Liver (tissue), 9 donors: ENCODE measurements around the gene BTBD17. TPM values are rescaled to one million over a fixed set of nuclear protein-coding genes. Genes with fewer than 3 reads are reported as not detected.

Source experiments
- DNase-seq: peaks from one replicate; pipeline ENCODE4 v3.0.0-alpha.2; 2017; ENCODE audit warnings: low spot score
- H3K27ac ChIP-seq, 2 donors: one replicate each; pipeline ENCODE4 v1.7.0; 2013; ENCODE audit warnings: inconsistent platforms in 2 of 2, low read length in 2 of 2, control low read depth in 1 of 2, low read depth in 1 of 2, mild to moderate bottlenecking in 1 of 2
- H3K27me3 ChIP-seq, 4 donors: one replicate each; pipeline versions ENCODE4 v1.6.1 to v1.7.0; 2013; ENCODE audit warnings: low read length in 3 of 4, inconsistent platforms in 1 of 4, mild to moderate bottlenecking in 1 of 4, moderate library complexity in 1 of 4; ENCODE audit not compliant: control insufficient read depth in 4 of 4, insufficient read depth in 4 of 4
- H3K36me3 ChIP-seq, 4 donors: one replicate each; pipeline versions ENCODE4 v1.6.1 to v1.7.0; 2013; ENCODE audit warnings: low read length in 3 of 4, mild to moderate bottlenecking in 3 of 4, low read depth in 1 of 4, moderate library complexity in 1 of 4; ENCODE audit not compliant: control insufficient read depth in 4 of 4, insufficient read depth in 3 of 4
- H3K4me1 ChIP-seq, 4 donors: one replicate each; pipeline versions ENCODE4 v1.6.1 to v1.7.0; 2013; ENCODE audit warnings: low read length in 3 of 4, mild to moderate bottlenecking in 3 of 4, moderate library complexity in 1 of 4; ENCODE audit not compliant: control insufficient read depth in 4 of 4, insufficient read depth in 4 of 4
- H3K4me3 ChIP-seq, 3 donors: one replicate each; pipeline versions ENCODE4 v1.6.1 to v1.7.0; 2013; ENCODE audit warnings: low read length in 3 of 3, control low read depth in 1 of 3, low read depth in 1 of 3, mild to moderate bottlenecking in 1 of 3
- H3K9ac ChIP-seq, 2 donors: one replicate each; pipeline ENCODE4 v1.7.0; 2013; ENCODE audit warnings: low read length in 2 of 2, mild to moderate bottlenecking in 2 of 2, moderate library complexity in 2 of 2, control low read depth in 1 of 2, low read depth in 1 of 2
- H3K9me3 ChIP-seq, 4 donors: one replicate each; pipeline versions ENCODE4 v1.6.1 to v1.7.0; 2013; ENCODE audit warnings: low read length in 3 of 4; ENCODE audit not compliant: control insufficient read depth in 4 of 4
- ATF3 ChIP-seq: IDR thresholded peaks from 2 replicates; pipeline ENCODE4 v1.6.1; 2016; ENCODE audit warnings: antibody characterized with exemption
- EGR1 ChIP-seq, 2 donors: IDR thresholded peaks; 2 replicates each; pipeline ENCODE4 v1.6.1; 2016 to 2018; ENCODE audit warnings: antibody characterized with exemption in 2 of 2, low read depth in 2 of 2
- FOXA1 ChIP-seq: IDR thresholded peaks from 2 replicates; pipeline ENCODE4 v1.6.1; 2016; ENCODE audit warnings: antibody characterized with exemption
- GABPA ChIP-seq, 2 donors: IDR thresholded peaks in 1 of 2; conservative IDR thresholded peaks in 1 of 2; 2 replicates each; pipeline ENCODE4 v1.6.1; 2016; ENCODE audit warnings: antibody characterized with exemption in 2 of 2, mild to moderate bottlenecking in 1 of 2, moderate library complexity in 1 of 2
- HNF4A ChIP-seq, 2 donors: conservative IDR thresholded peaks; 2 replicates each; pipeline ENCODE4 v1.6.1; 2016; ENCODE audit warnings: antibody characterized with exemption in 2 of 2, mild to moderate bottlenecking in 2 of 2
- JUND ChIP-seq, 2 donors: IDR thresholded peaks; 2 replicates each; pipeline ENCODE4 v1.6.1; 2016; ENCODE audit warnings: antibody characterized with exemption in 2 of 2
- MAX ChIP-seq: IDR thresholded peaks from 2 replicates; pipeline ENCODE4 v1.6.1; 2016; ENCODE audit warnings: antibody characterized with exemption
- RAD21 ChIP-seq, 2 donors: IDR thresholded peaks; 2 replicates each; pipeline ENCODE4 v1.6.1; 2016; ENCODE audit warnings: antibody characterized with exemption in 2 of 2, mild to moderate bottlenecking in 2 of 2
- REST ChIP-seq: IDR thresholded peaks from 2 replicates; pipeline ENCODE4 v1.6.1; 2016; ENCODE audit warnings: antibody characterized with exemption, mild to moderate bottlenecking
- RXRA ChIP-seq, 2 donors: IDR thresholded peaks; 2 replicates each; pipeline ENCODE4 v1.6.1; 2017 to 2018; ENCODE audit warnings: antibody characterized with exemption in 2 of 2, mild to moderate bottlenecking in 1 of 2
- SP1 ChIP-seq: IDR thresholded peaks from 2 replicates; pipeline ENCODE4 v1.6.1; 2018; ENCODE audit warnings: antibody characterized with exemption, mild to moderate bottlenecking
- TAF1 ChIP-seq: conservative IDR thresholded peaks from 2 replicates; pipeline ENCODE4 v1.6.1; 2016; ENCODE audit warnings: antibody characterized with exemption, mild to moderate bottlenecking
- ZBTB33 ChIP-seq: IDR thresholded peaks from 2 replicates; pipeline ENCODE4 v1.6.1; 2016; ENCODE audit warnings: antibody characterized with exemption
- WGBS: extraction: QIAGEN DNeasy Blood & Tissue Kit; methylation state at CpG from one replicate; pipeline ENCODE4 v1.1.7; 2013; 5-methylcytosine and 5-hydroxymethylcytosine counted together
- polyA plus RNA-seq, 2 donors: library from polyadenylated mRNA; stranded (reverse) in 1 of 2; unstranded in 1 of 2; fragments of 200-250 nt in 1 of 2; fragments of >200 nt in 1 of 2; fragmentation: Nextera tagmentation in 1 of 2; extraction: Ambion mirVana in 1 of 2; gene quantifications; one replicate each; pipeline versions ENCODE4 v1.2.1 to v1.2.3, GENCODE V29; 2013 to 2015
- total RNA-seq, 2 donors: library from RNA; depleted of rRNA; stranded (reverse); fragments of >200 nt; gene quantifications; one replicate each; pipeline ENCODE4 v1.2.3, GENCODE V29; 2014
- donor health status: healthy.
- donor health status: healthy.
- donor health status: healthy.
- donor health status: healthy.
- donor health status: healthy.

Gene BTBD17
- total and polyA plus RNA-seq, 4 donors: not detected

- no peak for TF ChIP-seq REST
- no peak for TF ChIP-seq EGR1 (IDR thresholded peaks at IDR 0.05; ENCODE audit: low read depth in 2 of 2)
- TF ChIP-seq SP1: no peak
- TF ChIP-seq JUND (IDR thresholded peaks at IDR 0.05): no peak
- peak in 1 of 2 donors; percentile 36 for TF ChIP-seq RXRA (IDR thresholded peaks at IDR 0.05)
- TF ChIP-seq MAX: no peak
- TF ChIP-seq RAD21 (IDR thresholded peaks at IDR 0.05): peak; percentile 99 to 100
- TF ChIP-seq GABPA (IDR thresholded peaks at IDR 0.05 in 1 of 2, conservative IDR thresholded peaks at IDR 0.05 in 1 of 2): no peak
Measured at GRCh38 chr17:74379495-74380085, 17.9 kb upstream of the BTBD17 start (continued).

- no peak for TF ChIP-seq HNF4A (conservative IDR thresholded peaks at IDR 0.05)
- TF ChIP-seq EGR1 (IDR thresholded peaks at IDR 0.05; ENCODE audit: low read depth in 2 of 2): no peak
- TF ChIP-seq ZBTB33: no peak
- no peak for TF ChIP-seq TAF1
- no peaks in the 10 kb centered on the region for H3K36me3 ChIP-seq
- H3K4me1 ChIP-seq: peaks cover 7 to 20% (median 15%) of the 10 kb centered on the region in 4 donors
- 90% methylated on average over 3 of the region's 3 CpGs for WGBS
- H3K27ac ChIP-seq: no peak overlapping the region
- H3K4me3 ChIP-seq: no peak overlapping the region
- H3K9me3 ChIP-seq: no peaks in the 10 kb centered on the region
- DNase-seq: no peak
- H3K9ac ChIP-seq: no peak overlapping the region
- no peaks in the 10 kb centered on the region for H3K27me3 ChIP-seq
Measured at GRCh38 chr17:74374858-74375257, 13.2 kb upstream of the BTBD17 start.

GRCh38 chr17:74373838-74374606 lies 12.4 kb upstream of the BTBD17 start:
- peak; percentile 53 for DNase-seq
- H3K27ac ChIP-seq: peak overlapping the region; percentile 42 to 71
- WGBS: 69% methylated on average over 15 of the region's 15 CpGs
- TF ChIP-seq TAF1: no peak
- no peak for TF ChIP-seq ZBTB33
- TF ChIP-seq ATF3: peak; percentile 54
- TF ChIP-seq HNF4A (conservative IDR thresholded peaks at IDR 0.05): peak; percentile 86 to 91
- TF ChIP-seq SP1: peak; percentile 90
- TF ChIP-seq FOXA1: peak; percentile 66
- peak in 1 of 2 donors; percentile 58 for TF ChIP-seq RAD21 (IDR thresholded peaks at IDR 0.05)
- TF ChIP-seq REST: peak; percentile 87

More at GRCh38 chr17:74373838-74374606, 12.4 kb upstream of the BTBD17 start:
- Histone ChIP-seq H3K36me3 (no peaks in the 10 kb centered on the region), H3K9ac (no peak overlapping the region), H3K9me3 (no peaks in the 10 kb centered on the region), H3K4me3 (no peak overlapping the region), H3K27me3 (no peaks in the 10 kb centered on the region), H3K4me1 (peaks cover 3 to 14% (median 11%) of the 10 kb centered on the region in 4 donors)
